Lung (tissue), 12 donors: ENCODE measurements around the gene IP6K3. TPM values are rescaled to one million over a fixed set of nuclear protein-coding genes. Genes with fewer than 3 reads are reported as not detected.

Source experiments
- ATAC-seq: fragments of 200-7000 bp; cut with Tn5 transposase; one replicate; pipeline ENCODE4 v1.9.1; 2020; ENCODE audit warnings: moderate number of reproducible peaks; ENCODE audit not compliant: insufficient read depth, low FRiP score
- DNase-seq, 3 donors: peaks; one replicate each; pipeline ENCODE4 v3.0.0-alpha.2; 2013 to 2017
- H3K27ac ChIP-seq, 2 donors: one replicate each; pipeline ENCODE4 v1.5.1; 2013; ENCODE audit warnings: mild to moderate bottlenecking in 2 of 2, moderate library complexity in 2 of 2, control low read depth in 1 of 2, inconsistent platforms in 1 of 2, low read depth in 1 of 2, low read length in 1 of 2
- H3K27me3 ChIP-seq, 3 donors: one replicate each; pipeline ENCODE4 v1.5.1; 2013; ENCODE audit warnings: low read length in 2 of 3; ENCODE audit not compliant: control insufficient read depth in 3 of 3, insufficient read depth in 3 of 3
- H3K36me3 ChIP-seq, 4 donors: one replicate each; pipeline ENCODE4 v1.5.1; 2013; ENCODE audit warnings: low read length in 4 of 4, mild to moderate bottlenecking in 1 of 4, moderate library complexity in 1 of 4; ENCODE audit not compliant: control insufficient read depth in 4 of 4, insufficient read depth in 4 of 4
- H3K4me1 ChIP-seq, 5 donors: one replicate each; pipeline ENCODE4 v1.5.1; 2013; ENCODE audit warnings: low read length in 5 of 5, mild to moderate bottlenecking in 2 of 5, moderate library complexity in 1 of 5; ENCODE audit not compliant: control insufficient read depth in 5 of 5, insufficient read depth in 5 of 5
- H3K4me3 ChIP-seq: one replicate; pipeline ENCODE4 v1.5.1; 2013; ENCODE audit warnings: mild to moderate bottlenecking, control low read depth, moderate library complexity
- H3K9ac ChIP-seq, 2 donors: one replicate each; pipeline ENCODE4 v1.5.1; 2013; ENCODE audit warnings: low read length in 2 of 2, control low read depth in 1 of 2; ENCODE audit not compliant: insufficient read depth in 1 of 2
- H3K9me3 ChIP-seq, 4 donors: one replicate each; pipeline ENCODE4 v1.5.1; 2013; ENCODE audit warnings: low read length in 3 of 4, mild to moderate bottlenecking in 1 of 4, moderate library complexity in 1 of 4; ENCODE audit not compliant: control insufficient read depth in 4 of 4, insufficient read depth in 3 of 4
- CTCF ChIP-seq: IDR thresholded peaks from 2 replicates; pipeline ENCODE4 v1.5.1; 2012; ENCODE audit warnings: mild to moderate bottlenecking; ENCODE audit errors: control extremely low read depth, extremely low read depth
- WGBS, 2 donors: extraction: QIAGEN DNeasy Blood & Tissue Kit; methylation state at CpG; one replicate each; pipeline ENCODE4 v1.1.7; 2013; 5-methylcytosine and 5-hydroxymethylcytosine counted together
- polyA plus RNA-seq, 2 donors: library from polyadenylated mRNA; stranded (reverse); fragments of 200-250 nt; gene quantifications; one replicate each; pipeline ENCODE4 v1.2.1, GENCODE V29; 2013
- total RNA-seq, 2 donors: library from RNA; depleted of rRNA in 1 of 2; stranded (reverse); fragments of >200 nt in 1 of 2; gene quantifications; one replicate each; pipeline ENCODE4 v1.2.1, GENCODE V29; 2014 to 2021
- donor health status: control.
- donor health status: control.
- donor health status: Bipolar disorder and iron deficiency.
- donor health status: healthy.
- donor health status: DM: yes; HTN: yes; CAD: no.

Gene IP6K3
- total and polyA plus RNA-seq, 4 donors, result 1.3 to 3.9 (median 2.5) TPM

GRCh38 chr6:33702345-33702977, 44.2 kb downstream of the IP6K3 start:
- Histone ChIP-seq H3K27ac (no peak overlapping the region), H3K4me1 (peaks cover 0 to 16% (median 3%) of the 10 kb centered on the region in 5 donors), H3K9ac (no peak overlapping the region), H3K27me3 (no peaks in the 10 kb centered on the region), H3K36me3 (peaks cover 0 to 16% (median 12%) of the 10 kb centered on the region in 4 donors), H3K4me3 (no peak overlapping the region), H3K9me3 (no peaks in the 10 kb centered on the region)
- peak; percentile 49 to 76 (median 72) for DNase-seq
- TF ChIP-seq CTCF, result no peak
- 83 to 94% methylated on average over 1 of the region's 1 CpG for WGBS, 2 donors
- ATAC-seq, result peak; percentile 37

- H3K9me3 ChIP-seq, result no peaks in the 10 kb centered on the region
- WGBS, 2 donors, result 37 to 41% methylated on average over 10 of the region's 10 CpGs
- peak in 2 of 3 donors; percentile 65 to 66 for DNase-seq
- peaks cover 13 to 35% (median 15%) of the 10 kb centered on the region in 5 donors for H3K4me1 ChIP-seq
- peak; percentile 68 for TF ChIP-seq CTCF
- peaks cover 0 to 30% (median 15%) of the 10 kb centered on the region in 4 donors for H3K36me3 ChIP-seq
- H3K9ac ChIP-seq, result no peak overlapping the region
- no peak overlapping the region for H3K4me3 ChIP-seq
- no peaks in the 10 kb centered on the region for H3K27me3 ChIP-seq
- no peak overlapping the region for H3K27ac ChIP-seq
- ATAC-seq, result no peak
Measured at GRCh38 chr6:33700391-33701050, 46.2 kb downstream of the IP6K3 start.

- no peak overlapping the region for H3K27ac ChIP-seq
- TF ChIP-seq CTCF, result no peak
- WGBS, 2 donors, result 68 to 70% methylated on average over 5 of the region's 5 CpGs
- H3K36me3 ChIP-seq, result peaks cover 0 to 36% (median 19%) of the 10 kb centered on the region in 4 donors
- no peak overlapping the region for H3K9ac ChIP-seq
- H3K9me3 ChIP-seq, result no peaks in the 10 kb centered on the region
- DNase-seq, result no peak
- no peak overlapping the region for H3K4me3 ChIP-seq
- no peak for ATAC-seq
- H3K4me1 ChIP-seq, result peaks cover 20 to 43% (median 22%) of the 10 kb centered on the region in 5 donors
- H3K27me3 ChIP-seq, result no peaks in the 10 kb centered on the region
Measured at GRCh38 chr6:33699739-33700138, 47.0 kb downstream of the IP6K3 start.
